Measurements from ENCODE around the gene SPATA31C2.

SPATA31C2 gene

DNA sequence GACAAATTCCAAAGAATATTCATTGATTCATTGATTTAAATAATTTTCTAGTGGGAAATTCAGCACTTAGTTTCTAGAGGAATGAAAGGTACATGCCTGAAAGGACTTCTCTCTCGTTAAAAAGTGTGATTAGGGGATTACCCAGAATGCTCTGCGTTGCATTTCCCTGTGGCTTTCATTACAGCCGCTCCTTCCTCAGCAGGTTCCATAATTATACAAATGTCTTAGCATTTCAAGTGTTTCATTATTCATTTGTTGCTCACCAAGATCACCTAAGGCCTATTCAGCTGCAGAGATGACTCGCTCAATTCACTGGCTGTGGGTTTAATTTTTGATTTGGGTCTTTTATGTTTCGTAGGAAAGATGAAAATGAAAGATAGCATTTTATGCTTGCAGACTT lies 52.8 kb downstream of the SPATA31C2 start:
- TF ChIP-seq, protein P1, sequence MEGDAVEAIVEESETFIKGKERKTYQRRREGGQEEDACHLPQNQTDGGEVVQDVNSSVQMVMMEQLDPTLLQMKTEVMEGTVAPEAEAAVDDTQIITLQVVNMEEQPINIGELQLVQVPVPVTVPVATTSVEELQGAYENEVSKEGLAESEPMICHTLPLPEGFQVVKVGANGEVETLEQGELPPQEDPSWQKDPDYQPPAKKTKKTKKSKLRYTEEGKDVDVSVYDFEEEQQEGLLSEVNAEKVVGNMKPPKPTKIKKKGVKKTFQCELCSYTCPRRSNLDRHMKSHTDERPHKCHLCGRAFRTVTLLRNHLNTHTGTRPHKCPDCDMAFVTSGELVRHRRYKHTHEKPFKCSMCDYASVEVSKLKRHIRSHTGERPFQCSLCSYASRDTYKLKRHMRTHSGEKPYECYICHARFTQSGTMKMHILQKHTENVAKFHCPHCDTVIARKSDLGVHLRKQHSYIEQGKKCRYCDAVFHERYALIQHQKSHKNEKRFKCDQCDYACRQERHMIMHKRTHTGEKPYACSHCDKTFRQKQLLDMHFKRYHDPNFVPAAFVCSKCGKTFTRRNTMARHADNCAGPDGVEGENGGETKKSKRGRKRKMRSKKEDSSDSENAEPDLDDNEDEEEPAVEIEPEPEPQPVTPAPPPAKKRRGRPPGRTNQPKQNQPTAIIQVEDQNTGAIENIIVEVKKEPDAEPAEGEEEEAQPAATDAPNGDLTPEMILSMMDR (IDR thresholded peaks at IDR 0.05; ENCODE audit: insufficient read depth, missing control alignments): no peak
- no peak for DNase-seq (ENCODE audit: insufficient read length, low spot score)
- no peak for FAIRE-seq

DNA sequence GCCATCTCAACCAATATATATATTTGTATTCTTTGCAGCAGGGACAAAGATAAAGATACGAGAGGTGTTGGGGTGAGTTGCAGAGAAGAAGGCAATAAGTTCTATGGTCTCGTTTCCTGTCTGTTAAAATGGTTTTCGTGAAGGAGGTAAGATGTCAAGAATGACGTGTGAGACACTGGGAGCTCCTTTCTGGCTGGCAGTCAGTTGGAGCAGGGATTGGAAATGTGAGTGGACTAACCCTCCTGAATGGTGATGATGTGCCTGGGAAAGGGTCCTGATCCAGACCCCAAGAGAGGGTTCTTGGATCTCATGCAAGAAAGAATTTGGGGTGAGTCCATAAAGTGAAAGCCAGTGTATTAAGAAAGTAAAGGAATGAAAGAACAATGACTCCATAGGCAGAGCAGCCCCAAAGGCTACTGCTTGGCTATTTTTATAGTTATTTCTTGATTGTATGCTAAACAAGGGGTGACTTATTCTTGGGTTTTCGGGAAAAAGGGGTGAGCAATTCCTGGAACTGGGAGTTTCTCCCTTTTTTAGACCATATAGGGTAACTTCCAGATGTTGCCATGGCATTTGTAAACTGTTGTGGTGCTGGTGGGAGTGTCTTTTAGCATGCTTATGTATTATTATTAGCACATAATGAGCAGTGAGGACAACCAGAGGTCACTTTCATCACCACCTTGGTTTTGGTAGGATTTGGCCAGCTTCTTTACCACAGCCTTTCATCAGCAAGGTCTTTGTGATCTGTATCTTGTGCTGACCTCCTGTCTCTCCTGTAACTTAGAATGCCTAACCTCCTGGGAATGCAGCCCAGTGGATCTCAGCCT lies 53.7 kb downstream of the SPATA31C2 start:
- FAIRE-seq: no peak
- no peak for DNase-seq (ENCODE audit: insufficient read length, low spot score)
- TF ChIP-seq, protein P1 (IDR thresholded peaks at IDR 0.05; ENCODE audit: insufficient read depth, missing control alignments): no peak

Data from D721Med (cell line).